Activated effector memory CD4-positive, alpha-beta T cell treated with anti-CD3 and anti-CD28 coated beads, Interleukin-2, amount 50 U/mL, for 16 hours (primary cell): ENCODE data around the gene TRIP11.

Experiments used
- DNase-seq: peaks from one replicate; pipeline ENCODE4 v3.0.0-alpha.2; 2020

TRIP11 gene

DNA sequence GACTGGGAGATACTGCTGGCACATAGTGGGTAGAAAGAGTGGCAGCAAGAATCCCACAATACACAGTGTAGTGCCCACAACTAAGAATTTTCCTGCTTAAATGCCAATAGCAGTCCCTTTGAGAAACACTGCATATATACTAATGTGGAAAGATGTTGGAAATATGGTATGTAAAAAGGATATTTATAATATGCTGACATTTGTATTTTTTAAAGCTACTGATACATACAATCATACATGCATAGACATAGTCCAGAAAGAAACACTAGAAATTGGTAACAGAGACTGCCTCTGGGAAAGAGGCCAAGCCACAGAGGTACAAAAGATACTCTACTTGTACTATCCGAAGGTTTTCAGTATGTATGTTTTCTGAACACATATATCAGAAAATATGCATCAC lies 30.3 kb downstream of the TRIP11 start:
- no peak for DNase-seq

DNA sequence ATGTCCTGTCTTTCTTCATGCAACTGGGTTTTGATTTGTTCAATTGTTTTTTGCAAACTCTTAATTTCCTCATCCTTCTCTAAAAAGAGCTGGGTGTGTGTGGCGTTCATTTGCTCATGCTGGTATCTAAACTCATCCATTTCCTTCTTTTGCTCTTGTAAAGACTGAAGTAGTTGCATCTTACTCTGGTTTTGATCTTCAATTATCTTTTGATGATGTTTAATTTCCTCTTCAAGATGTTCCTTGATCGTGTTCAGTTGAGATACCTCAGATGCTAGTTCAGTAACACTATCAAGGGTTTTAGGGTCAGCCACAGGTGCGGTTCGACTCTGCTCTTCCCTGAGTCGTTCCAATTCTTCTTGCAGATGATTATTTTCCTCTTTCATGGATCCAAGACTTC lies 34.8 kb downstream of the TRIP11 start:
- DNase-seq: no peak

DNA sequence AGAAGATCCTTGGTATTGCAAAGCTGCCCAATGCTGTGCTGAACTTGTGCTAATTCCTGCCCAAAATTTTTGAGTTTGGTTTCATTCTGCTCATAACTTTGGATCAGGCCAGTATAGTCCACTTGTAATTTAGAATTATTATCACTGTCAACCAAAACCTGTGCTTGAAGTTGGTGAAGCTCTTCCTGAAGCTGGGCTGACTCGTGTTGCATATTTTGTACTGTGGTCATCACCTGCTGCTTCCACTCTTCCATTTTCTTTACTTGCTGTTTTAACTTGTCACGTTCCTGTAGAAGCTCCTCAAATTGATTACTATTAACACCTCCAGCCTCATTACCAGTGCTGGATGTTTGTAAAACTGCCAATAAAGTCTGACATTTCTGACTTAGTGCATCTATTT lies 35.8 kb downstream of the TRIP11 start:
- no peak for DNase-seq

DNA sequence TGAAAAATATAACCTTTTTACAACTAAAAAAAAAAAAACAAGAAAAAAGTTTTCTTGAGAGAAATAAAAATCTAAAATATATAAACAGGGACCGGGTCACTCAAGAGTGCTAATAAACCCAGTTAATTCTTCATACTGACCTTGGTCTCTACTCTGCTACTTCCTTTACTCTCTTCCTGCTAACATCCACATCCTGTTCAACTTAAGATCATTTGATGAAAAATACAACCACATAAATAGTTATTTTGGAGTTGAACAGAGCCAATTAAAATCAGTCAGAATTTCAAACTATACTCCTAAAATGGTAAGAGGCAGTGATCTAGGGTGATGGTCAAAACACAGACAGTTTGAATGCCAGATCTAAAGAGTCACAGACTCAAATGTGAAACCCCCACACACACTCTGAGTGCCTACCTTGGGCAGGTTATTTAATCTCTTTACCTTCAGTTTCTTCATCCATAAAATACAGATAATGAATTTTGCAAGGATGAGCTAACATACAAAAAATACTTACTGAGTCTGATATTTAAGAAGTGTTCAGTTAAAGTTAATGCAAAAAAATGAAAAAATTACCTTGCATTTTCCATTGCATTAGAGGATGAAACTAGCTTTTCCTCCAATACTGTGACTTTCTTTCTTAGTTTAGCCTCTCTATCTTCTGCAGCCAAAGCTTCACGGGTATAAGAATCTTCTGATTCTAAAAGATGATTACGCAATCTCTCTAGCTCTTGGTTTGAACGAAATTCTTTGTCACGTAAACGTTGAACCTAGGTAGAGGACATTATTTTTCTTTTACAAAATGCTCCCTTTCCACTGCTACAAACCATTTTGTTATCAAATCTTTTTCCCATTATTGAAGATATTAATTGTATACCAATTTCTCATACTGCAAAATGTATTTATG lies 40.9 kb downstream of the TRIP11 start:
- no peak for DNase-seq

DNA sequence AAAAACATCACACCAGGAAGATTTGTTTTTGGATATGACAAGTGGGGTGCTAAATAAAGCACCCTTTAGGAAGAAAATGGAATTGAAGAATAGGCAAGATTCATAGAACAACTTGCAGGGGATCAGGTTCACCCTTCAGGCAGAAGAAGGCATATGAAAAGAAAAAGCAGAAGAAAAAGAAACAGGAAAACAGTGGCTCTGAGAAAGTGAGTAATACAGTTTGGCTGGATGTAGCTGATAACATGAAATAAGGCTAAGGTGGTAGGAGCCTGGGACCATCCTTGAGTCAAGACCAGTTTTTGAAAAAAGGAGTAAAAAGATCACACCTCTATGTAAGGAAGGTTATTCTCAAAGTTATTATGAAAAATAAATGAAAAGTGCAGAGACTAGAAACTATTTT lies 42.4 kb downstream of the TRIP11 start:
- DNase-seq: no peak

DNA sequence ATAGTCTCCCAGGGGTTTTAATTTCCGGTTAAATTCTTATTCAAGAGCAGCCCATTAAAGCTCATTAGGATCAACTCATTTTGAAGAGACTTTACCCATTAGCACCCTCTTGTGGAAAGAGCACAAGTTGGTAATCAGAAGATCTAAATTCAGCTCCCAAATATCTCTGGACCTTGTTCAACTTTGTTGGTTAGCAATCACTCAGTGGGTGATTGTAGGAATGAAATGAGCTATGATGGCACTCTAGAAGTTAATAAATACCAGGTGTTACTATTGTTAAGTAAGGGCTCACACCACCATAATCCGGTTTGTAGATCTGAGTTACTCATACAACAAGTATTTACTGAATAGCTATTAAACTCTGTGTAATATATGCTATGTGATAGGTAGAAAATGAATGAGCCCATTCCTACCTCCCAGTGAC lies 42.9 kb downstream of the TRIP11 start:
- no peak for DNase-seq

DNA sequence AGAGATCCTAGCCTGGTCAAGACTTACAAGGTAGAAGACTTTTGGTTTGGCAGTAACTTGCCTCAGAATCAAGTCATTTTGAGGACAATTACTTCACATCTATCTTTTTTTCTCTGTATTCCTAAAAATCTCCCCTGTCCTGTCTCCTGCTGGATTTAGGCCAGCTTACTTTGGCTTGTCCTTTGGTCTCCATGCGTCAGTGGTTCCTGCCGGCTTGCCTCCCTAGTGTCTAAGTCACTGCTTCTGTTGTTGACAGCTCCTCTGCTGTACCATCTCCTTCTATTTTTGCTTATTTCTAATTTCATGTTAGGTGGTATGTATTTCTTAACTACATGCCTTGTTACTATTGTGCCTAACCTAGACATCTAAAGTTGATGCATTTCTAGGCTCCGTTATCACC lies 52.7 kb downstream of the TRIP11 start:
- DNase-seq: no peak

DNA sequence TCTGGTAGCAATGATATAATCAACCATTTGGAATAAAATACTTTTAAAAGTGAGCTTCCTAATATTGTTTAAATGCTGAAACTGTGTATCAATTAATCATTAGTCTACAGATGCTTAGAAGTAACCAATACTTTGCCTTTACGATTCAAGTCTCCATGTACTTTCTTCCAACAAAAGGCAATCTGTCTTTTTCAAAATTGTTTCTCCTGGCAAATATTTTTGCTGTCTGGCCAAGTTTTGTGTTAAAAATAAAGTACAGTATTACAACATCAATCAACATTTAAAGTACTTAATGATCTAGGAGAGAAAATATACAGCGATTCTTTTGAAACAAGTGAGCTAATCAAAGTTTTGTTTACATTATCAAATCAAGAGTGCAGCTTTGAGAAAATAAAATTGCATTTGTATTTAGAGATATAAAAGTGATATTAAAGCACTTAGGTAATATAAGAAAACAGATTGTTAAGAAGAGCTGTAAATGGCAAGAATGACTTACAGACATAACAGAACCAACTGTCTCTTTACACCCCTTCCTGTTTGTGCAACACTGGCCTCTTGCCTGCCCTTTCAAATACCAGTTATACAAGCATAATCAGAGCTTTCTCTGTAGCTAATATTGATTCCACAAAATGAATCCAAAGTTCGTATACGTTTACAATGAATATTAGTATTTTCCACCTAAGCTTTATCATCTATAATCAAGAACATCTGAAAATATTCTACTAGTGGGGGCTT lies 54.2 kb downstream of the TRIP11 start:
- no peak for DNase-seq

DNA sequence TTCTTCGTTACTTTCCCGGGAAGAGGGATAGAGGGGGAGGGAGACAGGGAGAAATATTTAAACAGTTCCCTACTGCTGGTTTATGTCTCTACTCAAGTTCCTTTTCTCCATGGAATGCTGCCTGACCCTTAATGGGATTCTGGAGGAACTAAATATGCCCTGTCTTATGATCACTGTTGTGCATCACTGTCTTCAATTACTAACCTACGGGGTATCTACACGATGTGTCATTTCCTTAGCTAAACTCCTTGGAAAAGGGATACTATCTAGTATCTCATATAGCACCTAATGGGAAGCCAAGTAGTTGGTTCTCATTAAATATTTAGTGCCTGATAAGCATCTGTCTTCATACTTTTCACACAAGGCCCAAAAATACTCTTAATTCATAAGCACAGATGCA lies 54.9 kb downstream of the TRIP11 start:
- no peak for DNase-seq

DNA sequence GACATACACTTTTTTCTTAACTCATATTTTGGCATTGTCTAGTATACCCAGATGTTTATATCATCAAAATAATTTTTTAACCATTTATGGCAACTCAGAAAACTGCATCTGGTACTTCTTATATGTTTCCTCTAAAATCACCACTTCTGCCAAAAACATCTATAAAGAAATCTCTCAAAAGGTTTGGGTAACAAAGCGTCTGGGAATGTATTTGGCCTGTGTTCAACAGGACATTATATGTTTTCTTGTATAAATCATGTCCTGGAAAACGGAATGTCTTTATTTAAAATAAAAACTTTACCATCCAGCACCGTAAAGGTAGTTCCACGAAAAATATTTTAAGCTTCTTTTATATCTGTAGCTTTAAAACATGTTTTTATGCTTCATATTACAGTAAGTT lies 56.3 kb downstream of the TRIP11 start:
- DNase-seq: no peak

DNA sequence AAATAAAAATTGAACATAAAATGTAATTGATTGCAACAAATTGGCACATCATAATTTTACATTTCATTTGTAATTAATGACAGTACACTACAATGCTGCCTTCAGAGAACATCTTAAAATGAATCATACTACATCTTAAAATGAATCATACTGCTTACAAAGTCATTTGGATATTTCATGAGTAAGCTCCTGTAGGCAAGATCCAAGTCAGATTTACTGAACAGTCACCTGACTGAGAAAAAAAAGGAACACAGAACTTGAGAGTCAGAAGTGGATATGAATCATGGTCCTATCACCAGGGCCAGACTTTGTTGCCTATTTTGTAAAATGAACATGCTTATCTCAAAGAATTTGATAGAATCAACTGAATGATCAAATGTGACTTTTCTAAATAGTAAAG lies 59.7 kb downstream of the TRIP11 start:
- no peak for DNase-seq

DNA sequence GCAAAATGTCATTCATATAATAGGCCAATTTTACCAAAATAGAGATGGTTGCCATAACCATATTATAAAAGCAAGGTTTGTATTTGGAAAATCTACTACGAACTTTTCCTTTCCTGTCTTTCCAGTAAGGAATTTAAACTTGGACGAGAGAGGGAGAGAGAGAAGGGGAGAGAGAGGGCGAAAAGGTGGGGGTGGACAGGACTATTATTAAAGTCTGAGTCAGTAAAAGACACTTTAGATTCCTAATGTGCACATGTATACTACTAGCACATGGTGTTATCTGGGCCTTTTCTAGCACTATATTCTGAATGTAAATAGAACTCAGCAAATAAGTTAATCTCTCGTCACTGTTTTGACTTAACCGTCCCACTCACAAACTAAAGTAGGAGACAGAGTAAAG lies 62.0 kb downstream of the TRIP11 start:
- DNase-seq: no peak

DNA sequence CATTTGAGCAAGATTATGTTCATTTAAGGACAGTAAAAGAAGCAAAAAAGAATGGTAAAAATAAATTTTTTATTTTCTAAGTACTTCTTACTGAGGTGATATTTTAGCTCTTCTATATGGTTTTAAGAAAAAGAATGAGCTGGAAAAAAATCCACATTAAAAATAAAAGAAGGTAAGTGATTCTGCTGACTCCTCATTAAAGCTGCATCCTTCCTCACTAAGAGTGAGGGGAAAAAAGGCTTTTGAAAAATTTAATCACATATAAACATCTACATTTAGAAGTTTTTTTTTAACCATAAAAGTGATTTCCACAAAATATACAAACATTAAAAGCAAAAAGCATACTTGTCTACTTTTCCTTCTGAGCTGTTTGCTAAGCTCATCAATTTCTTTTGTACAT lies 64.1 kb downstream of the TRIP11 start:
- no peak for DNase-seq

DNA sequence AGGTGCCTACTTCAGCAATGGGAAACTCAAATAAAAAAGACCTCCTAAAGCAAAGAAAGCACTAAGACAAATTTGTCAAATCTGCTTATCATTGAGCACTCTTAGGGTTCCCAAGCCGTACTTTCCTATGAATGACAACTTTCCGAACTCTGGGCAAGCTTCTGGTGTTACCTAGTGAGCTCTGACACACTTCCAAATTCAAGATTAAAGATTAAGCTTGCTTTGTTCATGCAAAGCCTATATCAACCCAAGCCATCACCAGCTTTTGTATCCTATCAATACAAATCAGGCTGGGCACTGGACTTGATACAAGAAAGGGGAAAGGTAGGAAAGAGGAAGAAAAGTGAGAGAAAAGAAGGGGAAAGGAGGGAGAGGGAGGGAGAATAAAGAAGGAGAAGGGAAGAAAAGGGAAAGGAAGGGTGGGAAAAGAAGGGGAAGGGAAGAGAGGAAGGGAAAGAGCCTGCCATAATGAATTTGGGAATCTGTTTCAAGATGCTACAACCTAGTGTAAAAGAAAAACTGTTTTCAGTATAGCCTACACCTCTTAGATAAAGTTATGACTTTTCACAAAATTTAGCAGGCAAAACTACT lies 68.6 kb downstream of the TRIP11 start:
- no peak for DNase-seq

DNA sequence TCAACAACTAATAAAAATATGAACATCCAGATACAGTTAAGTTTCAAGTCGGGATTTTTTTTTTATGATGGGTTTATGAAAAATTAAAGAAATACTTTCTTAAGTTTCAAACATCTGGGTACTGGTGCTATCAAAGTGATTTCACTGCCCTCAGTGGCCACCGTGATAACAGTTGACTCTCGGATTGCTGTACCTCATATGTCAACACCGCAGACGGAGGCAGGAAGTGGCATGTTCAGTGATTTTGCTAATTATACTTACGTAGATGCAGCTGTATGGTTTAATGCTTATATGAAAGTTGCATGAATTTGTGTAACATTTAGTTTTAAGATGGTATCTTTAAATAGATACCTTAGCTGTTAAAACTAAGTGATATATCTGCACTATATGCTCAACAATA lies 71.6 kb downstream of the TRIP11 start:
- DNase-seq: peak; percentile 76

DNA sequence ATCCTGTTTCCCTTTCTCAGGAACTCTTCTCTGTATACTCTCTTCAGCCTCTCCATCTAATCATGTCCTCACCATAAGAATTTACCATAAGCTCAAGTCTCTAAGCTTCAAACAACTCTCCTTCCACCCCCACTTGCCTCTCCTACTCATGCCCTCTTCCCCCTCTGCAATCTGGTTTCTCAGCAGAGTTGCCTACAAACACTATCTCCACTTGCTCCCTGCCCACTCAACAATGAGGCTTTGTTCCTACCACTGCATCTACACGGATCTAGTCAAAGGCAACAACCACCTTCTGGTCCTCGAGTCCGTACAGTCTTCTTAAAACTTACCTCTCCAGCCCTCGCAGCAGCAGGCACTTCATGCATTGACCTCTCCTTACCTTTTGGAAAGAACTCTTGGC lies 75.1 kb downstream of the TRIP11 start:
- DNase-seq: no peak

DNA sequence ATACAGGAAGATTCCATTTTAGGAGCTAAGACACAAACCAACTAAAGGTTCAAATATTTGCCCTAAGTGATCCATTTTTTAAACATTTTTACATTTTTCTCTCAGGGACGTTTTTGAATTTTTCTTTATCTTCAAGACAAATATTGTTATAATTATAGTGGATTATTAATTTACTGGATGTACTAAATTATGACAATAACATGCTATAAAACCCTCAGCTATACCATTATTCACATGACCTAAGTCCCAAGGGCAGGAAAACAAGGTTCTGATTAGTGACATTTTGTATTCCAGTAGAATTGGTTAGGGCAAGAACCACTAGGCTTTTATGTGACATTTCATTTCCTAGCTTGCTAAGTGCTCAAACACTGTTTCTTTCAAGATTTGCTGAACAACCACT lies 75.8 kb downstream of the TRIP11 start:
- no peak for DNase-seq

DNA sequence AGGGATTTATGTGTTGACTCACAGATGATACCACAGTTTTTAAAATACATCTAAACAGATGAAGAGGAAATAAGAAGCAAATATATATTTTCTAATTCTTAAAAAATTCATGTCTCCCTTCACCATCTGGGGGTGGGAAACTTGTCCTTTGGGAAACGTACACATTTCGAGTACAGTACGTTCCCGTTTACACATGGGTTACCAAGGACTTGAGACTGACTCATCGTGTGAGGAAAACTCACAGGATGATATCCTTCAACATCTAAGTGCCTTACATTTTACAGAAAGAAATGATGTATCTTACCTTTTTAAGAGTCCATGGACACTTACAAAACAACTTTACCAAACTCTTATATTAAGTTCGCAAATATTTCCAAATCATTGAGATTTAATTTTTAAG lies 76.4 kb downstream of the TRIP11 start:
- no peak for DNase-seq

DNA sequence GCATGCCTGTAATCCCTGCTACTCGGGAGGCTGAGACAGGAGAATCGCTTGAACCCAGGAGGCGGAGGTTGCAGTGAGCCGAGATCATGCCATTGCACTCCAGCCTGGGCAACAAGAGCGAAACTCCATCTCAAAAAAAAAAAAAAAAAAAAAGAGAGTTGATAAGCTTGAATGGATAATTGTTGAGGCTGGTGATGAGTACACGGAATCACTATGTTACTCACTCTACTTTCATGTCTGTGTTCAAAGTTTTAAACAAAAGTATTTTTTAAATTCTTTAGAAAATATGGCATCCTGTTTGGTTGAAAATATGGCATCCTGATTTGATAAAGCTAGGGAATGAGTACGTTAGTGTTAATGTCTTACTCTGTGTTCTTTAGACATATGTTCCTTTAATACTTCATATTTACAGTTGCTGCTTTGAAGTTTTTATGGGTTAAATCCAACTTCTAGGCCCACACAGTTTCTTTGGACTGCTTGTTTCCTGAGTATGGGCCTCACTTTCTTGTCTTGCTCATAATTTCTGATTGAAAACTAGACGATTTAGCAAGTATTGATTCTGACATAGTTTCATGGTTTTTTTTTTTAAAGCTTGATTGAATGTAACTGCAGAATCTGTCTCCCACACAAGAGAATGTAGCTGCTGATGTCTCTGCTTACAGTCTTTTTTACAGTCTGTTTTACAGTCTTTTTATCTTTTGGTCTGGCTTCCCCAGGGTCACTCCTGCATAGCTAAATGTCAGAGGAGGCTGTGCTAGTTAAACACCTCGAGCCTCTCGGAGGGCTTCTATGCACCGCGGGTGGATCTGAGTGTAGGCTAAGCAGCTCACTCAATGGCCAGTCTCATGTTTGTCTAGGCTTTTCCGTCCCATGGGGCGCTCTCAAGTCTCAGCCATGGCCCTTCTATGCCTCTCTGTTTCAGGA lies 78.3 kb downstream of the TRIP11 start:
- DNase-seq: no peak

DNA sequence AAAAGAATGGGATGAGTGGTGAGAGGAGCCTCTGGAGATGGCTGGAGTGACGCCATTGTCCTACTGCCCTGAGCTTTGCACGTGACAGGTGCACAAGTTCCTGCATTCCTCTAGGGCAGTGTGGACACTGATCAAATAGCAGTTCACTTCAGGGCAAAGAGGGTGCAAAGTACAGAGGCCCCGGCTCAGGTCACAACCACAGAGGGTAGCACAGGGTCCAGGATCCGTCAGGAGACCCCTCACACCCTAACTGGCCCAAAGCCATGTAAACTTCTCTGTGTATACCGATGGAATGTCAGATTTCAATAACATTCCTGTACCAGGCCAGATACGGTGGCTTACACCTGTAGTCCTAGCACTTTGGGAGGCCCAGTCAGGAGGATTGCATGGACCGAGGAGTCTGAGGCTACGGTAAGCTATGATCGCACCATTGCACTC lies 82.0 kb downstream of the TRIP11 start:
- no peak for DNase-seq

DNA sequence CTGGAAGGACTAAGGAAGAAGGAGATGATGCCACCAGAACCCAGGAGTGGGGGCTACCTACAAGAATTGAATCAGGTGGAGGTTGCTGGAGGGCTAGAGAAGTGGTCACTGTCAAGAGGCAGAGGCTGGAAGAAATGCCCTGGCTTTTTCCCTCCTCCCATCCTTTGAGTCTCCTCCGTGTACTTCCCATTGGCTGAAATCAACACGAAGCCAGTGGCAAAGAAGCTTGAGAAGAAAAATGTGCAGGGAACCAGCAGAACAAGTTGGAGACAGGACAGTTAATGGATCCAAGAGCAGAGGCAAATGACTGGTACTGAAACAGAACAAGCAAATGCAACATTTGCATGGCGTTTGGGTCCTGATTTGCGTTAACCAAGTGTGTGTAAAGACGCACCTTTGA lies 83.2 kb downstream of the TRIP11 start:
- no peak for DNase-seq

DNA sequence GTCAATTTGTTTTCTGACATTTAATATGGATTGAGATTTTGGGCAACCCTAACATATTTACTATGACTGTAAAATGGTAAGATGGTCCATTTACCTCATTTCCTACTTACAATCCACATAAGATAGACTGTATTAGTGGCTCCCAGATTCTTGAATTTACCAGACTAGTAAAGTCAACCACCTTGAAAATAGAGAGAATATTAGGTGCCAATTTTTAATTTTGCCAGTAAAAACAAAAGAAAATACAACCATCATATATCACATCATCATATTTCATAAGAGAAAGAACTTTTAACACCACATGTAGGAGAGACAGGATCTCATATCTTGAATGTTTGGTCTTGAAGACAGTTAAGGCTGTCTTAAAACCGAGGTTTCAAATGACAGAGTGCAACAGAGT lies 84.7 kb downstream of the TRIP11 start:
- no peak for DNase-seq
